ENCODE data around the gene IL22RA1.
A peak's percentile ranks its signal among the peaks of the same experiment; 100 is the strongest.

Gene IL22RA1

GRCh38 chr1:24111996-24112779, 30.8 kb downstream of the IL22RA1 start, which contains the start of gene MYOM3:
MYOM3 (minus strand) TSS chr1:24112135; CDS start chr1:24108636, 3,499 bp downstream.
- DNase-seq = peak; percentile 4

- DNase-seq = no peak
Measured at GRCh38 chr1:24111262-24111995, 31.5 kb downstream of the IL22RA1 start.

GRCh38 chr1:24110642-24111261, 32.2 kb downstream of the IL22RA1 start:
- DNase-seq = no peak

GRCh38 chr1:24109686-24110475, 33.1 kb downstream of the IL22RA1 start:
- no peak for DNase-seq

GRCh38 chr1:24109166-24109483, 33.8 kb downstream of the IL22RA1 start:
- no peak for DNase-seq

- DNase-seq = no peak
Measured at GRCh38 chr1:24108334-24109165, 34.4 kb downstream of the IL22RA1 start.

GRCh38 chr1:24107462-24108138, 35.3 kb downstream of the IL22RA1 start:
- no peak for DNase-seq

- no peak for DNase-seq
Measured at GRCh38 chr1:24105368-24106160, 37.4 kb downstream of the IL22RA1 start.

- no peak for DNase-seq
Measured at GRCh38 chr1:24104854-24105253, 38.1 kb downstream of the IL22RA1 start.

- DNase-seq = no peak
Measured at GRCh38 chr1:24103879-24104278, 39.1 kb downstream of the IL22RA1 start.

GRCh38 chr1:24103408-24103807, 39.5 kb downstream of the IL22RA1 start:
- DNase-seq = no peak

- DNase-seq = no peak
Measured at GRCh38 chr1:24102961-24103360, 40.0 kb downstream of the IL22RA1 start.

GRCh38 chr1:24101796-24102586, 40.9 kb downstream of the IL22RA1 start:
- DNase-seq = no peak

- DNase-seq = no peak
Measured at GRCh38 chr1:24100945-24101737, 41.8 kb downstream of the IL22RA1 start.

- no peak for DNase-seq
Measured at GRCh38 chr1:24098943-24099638, 43.8 kb downstream of the IL22RA1 start.

- DNase-seq = no peak
Measured at GRCh38 chr1:24098102-24098501, 44.8 kb downstream of the IL22RA1 start.

GRCh38 chr1:24097663-24098062, 45.3 kb downstream of the IL22RA1 start:
- no peak for DNase-seq

- DNase-seq = no peak
Measured at GRCh38 chr1:24096739-24097103, 46.2 kb downstream of the IL22RA1 start.
